GM12873 (cell line): ENCODE measurements around the gene TP63.

ENCODE experiments used
- CTCF ChIP-seq: IDR thresholded peaks from 2 replicates; pipeline ENCODE4 v1.5.1; 2012; ENCODE audit warnings: low read depth, mild to moderate bottlenecking, moderate library complexity, low read length, control low read depth; ENCODE audit not compliant: insufficient read depth; ENCODE audit errors: missing control alignments

TP63 gene

GRCh38 chr3:189833266-189833665 lies 202.1 kb downstream of the TP63 start:
- TF ChIP-seq CTCF = no peak

GRCh38 chr3:189833996-189834395 lies 202.8 kb downstream of the TP63 start:
- no peak for TF ChIP-seq CTCF

GRCh38 chr3:189834462-189834861 lies 203.3 kb downstream of the TP63 start:
- TF ChIP-seq CTCF = no peak

- TF ChIP-seq CTCF = no peak
These were observed 205.6 kb downstream of the TP63 start for GRCh38 chr3:189836795-189837194.

- TF ChIP-seq CTCF = no peak
These were observed 207.1 kb downstream of the TP63 start for GRCh38 chr3:189838291-189838690.

GRCh38 chr3:189839576-189839975 lies 208.4 kb downstream of the TP63 start:
- TF ChIP-seq CTCF = no peak

- no peak for TF ChIP-seq CTCF
These were observed 210.4 kb downstream of the TP63 start for GRCh38 chr3:189841473-189842205.
